ENCODE measurements around the gene L3MBTL4. TPM values are rescaled to one million over a fixed set of nuclear protein-coding genes. Genes with fewer than 3 reads are reported as not detected.

L3MBTL4 gene
- total and polyA plus RNA-seq, 2 experiments from 2014 or later = 4.1 to 14.1 TPM

DNA sequence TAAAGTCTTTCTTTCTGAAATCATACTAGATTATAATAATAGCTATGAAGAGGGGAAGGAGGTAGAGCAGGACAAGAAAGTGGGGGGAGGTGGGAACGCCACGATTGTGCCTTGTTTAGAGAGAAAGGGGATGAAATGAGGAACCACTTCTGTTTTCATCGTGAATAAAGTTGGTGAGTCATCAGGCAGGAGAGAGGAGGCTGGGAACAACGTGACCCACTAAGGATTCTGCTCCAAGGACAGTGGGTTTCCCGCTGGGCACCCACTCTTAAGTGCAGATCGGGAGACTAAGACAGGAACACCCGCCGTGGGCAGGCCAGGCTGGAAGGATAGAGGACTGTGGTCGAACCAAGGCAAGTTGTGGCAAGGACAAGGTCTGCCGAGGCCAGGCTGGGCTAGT lies 158.2 kb downstream of the L3MBTL4 start:
- TF ChIP-seq, protein P1, sequence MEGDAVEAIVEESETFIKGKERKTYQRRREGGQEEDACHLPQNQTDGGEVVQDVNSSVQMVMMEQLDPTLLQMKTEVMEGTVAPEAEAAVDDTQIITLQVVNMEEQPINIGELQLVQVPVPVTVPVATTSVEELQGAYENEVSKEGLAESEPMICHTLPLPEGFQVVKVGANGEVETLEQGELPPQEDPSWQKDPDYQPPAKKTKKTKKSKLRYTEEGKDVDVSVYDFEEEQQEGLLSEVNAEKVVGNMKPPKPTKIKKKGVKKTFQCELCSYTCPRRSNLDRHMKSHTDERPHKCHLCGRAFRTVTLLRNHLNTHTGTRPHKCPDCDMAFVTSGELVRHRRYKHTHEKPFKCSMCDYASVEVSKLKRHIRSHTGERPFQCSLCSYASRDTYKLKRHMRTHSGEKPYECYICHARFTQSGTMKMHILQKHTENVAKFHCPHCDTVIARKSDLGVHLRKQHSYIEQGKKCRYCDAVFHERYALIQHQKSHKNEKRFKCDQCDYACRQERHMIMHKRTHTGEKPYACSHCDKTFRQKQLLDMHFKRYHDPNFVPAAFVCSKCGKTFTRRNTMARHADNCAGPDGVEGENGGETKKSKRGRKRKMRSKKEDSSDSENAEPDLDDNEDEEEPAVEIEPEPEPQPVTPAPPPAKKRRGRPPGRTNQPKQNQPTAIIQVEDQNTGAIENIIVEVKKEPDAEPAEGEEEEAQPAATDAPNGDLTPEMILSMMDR (IDR thresholded peaks at IDR 0.05; ENCODE audit: poor library complexity) = no peak
- TF ChIP-seq EZH2 (IDR thresholded peaks at IDR 0.05; ENCODE audit: borderline replicate concordance) (no peak), EZH2phosphoT487 (IDR thresholded peaks at IDR 0.05; ENCODE audit: low read depth, severe bottlenecking, unreplicated experiment) (no peak)
- Histone ChIP-seq H3K4me2 (no peak overlapping the region), H2AFZ (no peak overlapping the region), H3K9me2 (replicated peaks; ENCODE audit: insufficient read depth) (no peaks in the 10 kb centered on the region), H3K27ac (no peak overlapping the region), H3K4me3 (no peak overlapping the region), H3K9me3 (ENCODE audit: low read depth) (no peaks in the 10 kb centered on the region), H4K20me1 (ENCODE audit: insufficient read depth, poor library complexity, severe bottlenecking) (no peaks in the 10 kb centered on the region), H3K36me3 (replicated peaks; ENCODE audit: insufficient read depth, low read depth) (no peaks in the 10 kb centered on the region), H3K4me1 (ENCODE audit: insufficient read depth) (no peaks in the 10 kb centered on the region), H3K27me3 (no peaks in the 10 kb centered on the region), H3K79me2 (no peaks in the 10 kb centered on the region)
- no peak for DNase-seq (ENCODE audit: low spot score)
- WGBS (ENCODE audit: low lambda C conversion rate, missing lambda C conversion rate) = 89% methylated on average over 10 of the region's 10 CpGs

DNA sequence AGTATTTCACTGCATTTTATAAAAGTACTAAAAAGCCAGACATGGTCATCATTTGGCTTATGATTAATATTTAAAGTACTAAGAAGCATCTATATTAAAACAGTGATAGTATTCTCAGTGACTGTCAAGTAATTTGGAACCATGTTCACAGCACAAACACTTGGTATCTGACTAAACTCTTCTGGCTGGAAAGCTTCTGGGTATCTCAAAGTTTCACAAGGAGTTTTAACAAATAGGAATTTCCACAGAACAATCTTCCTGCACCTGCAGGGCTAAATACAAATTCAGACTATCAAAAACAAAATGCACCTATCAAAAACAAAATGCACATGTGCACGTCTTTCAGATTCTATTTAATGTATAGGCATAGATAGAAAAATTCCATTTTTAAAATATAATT lies 158.8 kb downstream of the L3MBTL4 start:
- Histone ChIP-seq H3K27me3 (no peaks in the 10 kb centered on the region), H3K4me3 (no peak overlapping the region), H3K4me1 (ENCODE audit: insufficient read depth) (no peaks in the 10 kb centered on the region), H3K9me3 (ENCODE audit: low read depth) (no peaks in the 10 kb centered on the region), H3K79me2 (no peaks in the 10 kb centered on the region), H4K20me1 (ENCODE audit: insufficient read depth, poor library complexity, severe bottlenecking) (no peaks in the 10 kb centered on the region), H3K36me3 (replicated peaks; ENCODE audit: insufficient read depth, low read depth) (no peaks in the 10 kb centered on the region), H3K4me2 (no peak overlapping the region), H3K27ac (no peak overlapping the region), H2AFZ (no peak overlapping the region), H3K9me2 (replicated peaks; ENCODE audit: insufficient read depth) (no peaks in the 10 kb centered on the region)
- no peak for TF ChIP-seq EZH2phosphoT487 (IDR thresholded peaks at IDR 0.05; ENCODE audit: low read depth, severe bottlenecking, unreplicated experiment)
- no peak for TF ChIP-seq EZH2 (IDR thresholded peaks at IDR 0.05; ENCODE audit: borderline replicate concordance)
- TF ChIP-seq, protein P1 (IDR thresholded peaks at IDR 0.05; ENCODE audit: poor library complexity) = no peak
- 92% methylated on average over 1 of the region's 1 CpG for WGBS (ENCODE audit: low lambda C conversion rate, missing lambda C conversion rate)
- DNase-seq (ENCODE audit: low spot score) = no peak

DNA sequence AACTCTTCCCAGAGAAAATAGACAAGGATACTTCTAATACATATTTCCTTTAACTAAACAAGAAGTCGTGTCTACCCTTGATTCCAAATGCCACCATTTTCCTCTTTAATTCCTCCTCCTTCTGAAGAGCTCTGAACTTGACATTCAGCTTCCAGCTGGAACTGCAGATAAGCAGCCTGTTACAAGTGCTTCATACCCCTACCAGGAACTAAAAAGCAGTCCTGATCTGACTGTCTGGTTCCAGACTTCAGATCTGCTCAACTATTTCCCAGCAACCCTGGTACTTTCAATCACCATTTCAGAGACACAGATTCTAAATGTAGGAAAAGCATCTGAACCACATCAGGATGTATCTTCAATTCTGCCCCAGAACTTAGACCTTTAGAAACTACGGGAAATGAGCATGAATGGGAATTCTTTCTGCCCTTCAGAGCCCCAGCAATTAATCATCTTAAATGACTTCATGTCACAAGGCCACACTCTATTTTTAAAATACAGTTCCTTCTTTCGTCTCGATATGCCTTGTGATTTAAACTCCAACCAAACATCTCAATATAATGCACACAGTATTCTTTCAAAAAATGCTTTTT lies 159.5 kb downstream of the L3MBTL4 start:
- Histone ChIP-seq H4K20me1 (ENCODE audit: insufficient read depth, poor library complexity, severe bottlenecking) (no peaks in the 10 kb centered on the region), H3K79me2 (no peaks in the 10 kb centered on the region), H3K9me2 (replicated peaks; ENCODE audit: insufficient read depth) (no peaks in the 10 kb centered on the region), H3K4me3 (no peak overlapping the region), H3K4me2 (no peak overlapping the region), H3K9me3 (ENCODE audit: low read depth) (no peaks in the 10 kb centered on the region), H3K36me3 (replicated peaks; ENCODE audit: insufficient read depth, low read depth) (no peaks in the 10 kb centered on the region), H3K27me3 (no peaks in the 10 kb centered on the region), H2AFZ (no peak overlapping the region), H3K4me1 (ENCODE audit: insufficient read depth) (no peaks in the 10 kb centered on the region), H3K27ac (no peak overlapping the region)
- TF ChIP-seq EZH2 (IDR thresholded peaks at IDR 0.05; ENCODE audit: borderline replicate concordance) = no peak
- no peak for TF ChIP-seq EZH2phosphoT487 (IDR thresholded peaks at IDR 0.05; ENCODE audit: low read depth, severe bottlenecking, unreplicated experiment)
- TF ChIP-seq, protein P1 (IDR thresholded peaks at IDR 0.05; ENCODE audit: poor library complexity) = no peak
- DNase-seq (ENCODE audit: low spot score) = no peak
- 76% methylated on average over 4 of the region's 4 CpGs for WGBS (ENCODE audit: low lambda C conversion rate, missing lambda C conversion rate)

DNA sequence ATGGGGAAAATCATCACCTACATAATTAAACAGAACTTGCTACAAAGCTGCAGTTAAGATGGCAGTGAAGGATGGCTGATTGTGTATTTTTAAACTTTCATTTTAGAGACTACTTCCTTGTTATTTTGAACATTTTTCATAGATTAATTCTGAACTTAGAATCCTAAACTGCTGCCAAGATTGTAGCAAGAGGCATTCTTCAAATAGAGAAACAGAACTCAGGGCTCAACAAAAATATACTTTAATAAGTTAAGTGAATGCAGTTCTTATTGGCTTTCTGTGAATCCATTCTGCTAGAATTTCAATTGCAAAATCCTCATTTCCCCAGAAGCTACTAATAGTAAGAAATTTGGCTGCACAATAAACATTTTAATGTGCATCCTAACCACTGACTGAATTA lies 160.3 kb downstream of the L3MBTL4 start:
- no peak overlapping the region for H3K27ac ChIP-seq

More for the DNA sequence above, 160.3 kb downstream of the L3MBTL4 start:
- no peak overlapping the region for H2AFZ ChIP-seq
- DNase-seq (ENCODE audit: low spot score) = no peak
- no peaks in the 10 kb centered on the region for H3K27me3 ChIP-seq
- no peaks in the 10 kb centered on the region for H3K4me1 ChIP-seq (ENCODE audit: insufficient read depth)
- TF ChIP-seq, protein P1 (IDR thresholded peaks at IDR 0.05; ENCODE audit: poor library complexity) = no peak
- no peak for TF ChIP-seq EZH2phosphoT487 (IDR thresholded peaks at IDR 0.05; ENCODE audit: low read depth, severe bottlenecking, unreplicated experiment)
- no peak for TF ChIP-seq EZH2 (IDR thresholded peaks at IDR 0.05; ENCODE audit: borderline replicate concordance)
- H3K4me2 ChIP-seq = no peak overlapping the region
- H4K20me1 ChIP-seq (ENCODE audit: insufficient read depth, poor library complexity, severe bottlenecking) = no peaks in the 10 kb centered on the region
- no peaks in the 10 kb centered on the region for H3K36me3 ChIP-seq (replicated peaks; ENCODE audit: insufficient read depth, low read depth)
- H3K9me3 ChIP-seq (ENCODE audit: low read depth) = no peaks in the 10 kb centered on the region
- no peak overlapping the region for H3K4me3 ChIP-seq
- H3K79me2 ChIP-seq = no peaks in the 10 kb centered on the region
- no peaks in the 10 kb centered on the region for H3K9me2 ChIP-seq (replicated peaks; ENCODE audit: insufficient read depth)

Data from hepatocyte (in vitro differentiated cells).